Measurements from ENCODE around the gene CCM2. TPM values are rescaled to one million over a fixed set of nuclear protein-coding genes. Genes with fewer than 3 reads are reported as not detected.

Gene CCM2
- total RNA-seq, 1 donor from 2014 or later: 62.0 TPM

DNA sequence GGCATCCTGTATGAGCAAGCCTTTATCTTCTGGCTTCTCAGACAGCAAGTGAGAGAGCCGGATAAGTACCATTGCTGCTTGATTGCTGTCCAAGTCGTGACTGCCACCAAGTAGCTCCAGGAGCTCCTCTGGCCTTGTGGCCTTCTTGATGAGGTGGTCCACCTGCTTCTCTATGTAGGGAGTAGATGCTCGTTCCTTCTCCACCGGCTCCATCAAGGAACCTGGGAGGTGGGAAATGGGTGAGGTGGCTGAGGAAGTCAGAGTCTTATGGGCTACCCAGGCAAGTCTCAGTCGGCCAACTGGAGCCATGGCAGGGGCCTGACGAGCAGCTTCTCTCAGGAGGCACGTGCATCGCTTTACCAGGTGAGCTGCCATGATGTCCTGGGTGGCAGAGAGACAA is 108.9 kb downstream of the CCM2 start:
- FAIRE-seq: no peak
- H3K4me1 Mint-ChIP-seq (ENCODE audit: low read depth, unreplicated experiment): peaks cover 19% of the 10 kb centered on the region
- TF ChIP-seq, protein P1, sequence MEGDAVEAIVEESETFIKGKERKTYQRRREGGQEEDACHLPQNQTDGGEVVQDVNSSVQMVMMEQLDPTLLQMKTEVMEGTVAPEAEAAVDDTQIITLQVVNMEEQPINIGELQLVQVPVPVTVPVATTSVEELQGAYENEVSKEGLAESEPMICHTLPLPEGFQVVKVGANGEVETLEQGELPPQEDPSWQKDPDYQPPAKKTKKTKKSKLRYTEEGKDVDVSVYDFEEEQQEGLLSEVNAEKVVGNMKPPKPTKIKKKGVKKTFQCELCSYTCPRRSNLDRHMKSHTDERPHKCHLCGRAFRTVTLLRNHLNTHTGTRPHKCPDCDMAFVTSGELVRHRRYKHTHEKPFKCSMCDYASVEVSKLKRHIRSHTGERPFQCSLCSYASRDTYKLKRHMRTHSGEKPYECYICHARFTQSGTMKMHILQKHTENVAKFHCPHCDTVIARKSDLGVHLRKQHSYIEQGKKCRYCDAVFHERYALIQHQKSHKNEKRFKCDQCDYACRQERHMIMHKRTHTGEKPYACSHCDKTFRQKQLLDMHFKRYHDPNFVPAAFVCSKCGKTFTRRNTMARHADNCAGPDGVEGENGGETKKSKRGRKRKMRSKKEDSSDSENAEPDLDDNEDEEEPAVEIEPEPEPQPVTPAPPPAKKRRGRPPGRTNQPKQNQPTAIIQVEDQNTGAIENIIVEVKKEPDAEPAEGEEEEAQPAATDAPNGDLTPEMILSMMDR (IDR thresholded peaks at IDR 0.05; ENCODE audit: insufficient read depth, low read depth, low read length): no peak
- no peak for TF ChIP-seq EZH2 (IDR thresholded peaks at IDR 0.05; ENCODE audit: insufficient read depth, low read length)
- H3K27ac Mint-ChIP-seq (ENCODE audit: unreplicated experiment): no peak overlapping the region
- Histone ChIP-seq H3K79me2 (ENCODE audit: insufficient read depth, low read length) (peaks cover 77% of the 10 kb centered on the region), H2AFZ (ENCODE audit: low read depth, low read length) (no peak overlapping the region), H3K36me3 (ENCODE audit: insufficient read depth, low read length) (peaks cover 35% of the 10 kb centered on the region), H3K27me3 (ENCODE audit: insufficient read depth, low read length) (peaks cover 3% of the 10 kb centered on the region), H3K27ac (ENCODE audit: low read depth, low read length) (no peak overlapping the region), H4K20me1 (ENCODE audit: insufficient read depth, low read length) (peaks cover 56% of the 10 kb centered on the region), H3K4me2 (ENCODE audit: low read length) (no peak overlapping the region), H3K4me1 (ENCODE audit: insufficient read depth, low read length) (peaks cover 11% of the 10 kb centered on the region), H3K9me3 (ENCODE audit: insufficient read depth, low read depth, low read length) (no peaks in the 10 kb centered on the region), H3K4me3 (ENCODE audit: insufficient read depth, low read depth, low read length) (no peak overlapping the region), H3K9ac (ENCODE audit: low read length) (no peak overlapping the region)
- no peaks in the 10 kb centered on the region for H3K9me3 Mint-ChIP-seq (ENCODE audit: unreplicated experiment)
- no peak for DNase-seq (ENCODE audit: low read depth)
- H3K36me3 Mint-ChIP-seq (ENCODE audit: low read depth, unreplicated experiment): no peaks in the 10 kb centered on the region
- H3K27me3 Mint-ChIP-seq (ENCODE audit: low read depth, unreplicated experiment): peaks cover under 1% of the 10 kb centered on the region
- no peak overlapping the region for H3K4me3 Mint-ChIP-seq (ENCODE audit: unreplicated experiment)

DNA sequence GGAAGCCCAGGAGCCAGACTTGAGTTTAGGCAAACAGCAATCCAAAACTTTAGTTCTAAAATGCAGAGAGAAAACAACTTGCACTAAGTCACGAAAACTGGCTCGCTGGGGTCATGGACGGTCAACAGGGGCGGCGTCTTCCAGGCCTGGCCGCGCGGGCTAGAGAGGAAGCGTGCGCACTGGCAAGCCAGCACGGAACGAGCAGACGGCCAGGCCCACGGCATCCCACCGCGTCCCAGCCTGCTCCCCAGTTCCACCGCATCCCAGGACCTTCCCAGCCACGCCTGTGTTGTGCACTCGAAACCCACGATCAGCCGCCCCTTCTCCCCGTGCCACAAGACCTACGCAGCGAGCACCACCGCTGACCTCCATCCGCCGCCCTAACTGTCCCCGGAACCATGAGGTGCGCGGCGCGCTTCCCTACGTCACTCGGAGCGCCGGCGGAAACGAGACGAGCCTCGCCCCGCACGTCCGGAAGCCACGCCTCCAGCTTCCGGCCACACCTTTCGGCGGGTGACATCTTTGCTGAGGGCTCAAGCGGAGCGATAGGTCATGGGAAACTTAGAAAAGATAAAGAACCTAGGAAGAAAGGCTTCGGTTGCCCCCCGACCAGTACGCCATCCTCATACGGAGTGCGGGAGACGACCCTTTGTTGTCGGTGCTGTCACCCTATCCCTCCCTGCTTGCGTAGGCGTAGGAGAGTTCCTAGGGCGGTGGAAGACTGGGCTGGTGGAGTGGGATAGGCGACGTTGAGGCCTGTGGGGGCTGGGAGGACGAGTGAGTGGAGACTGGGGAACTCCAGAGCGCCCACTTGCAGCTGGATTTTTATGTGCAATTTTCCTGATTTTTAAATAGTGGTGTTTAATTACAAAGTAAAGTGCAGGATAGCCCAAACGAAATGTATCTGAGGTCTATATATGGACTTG is 111.6 kb downstream of the CCM2 start, which contains the start of gene TBRG4:
Gene TBRG4, minus strand, starts transcription at position 400 of the 926 bp plus-strand sequence. CDS start 2,460 bp downstream, outside the sequence.
- Mint-ChIP-seq H3K27me3 (ENCODE audit: low read depth, unreplicated experiment) (peaks cover 17% of the 10 kb centered on the region), H3K4me3 (ENCODE audit: unreplicated experiment) (peak within 1 kb of the TSS; percentile 97), H3K4me1 (ENCODE audit: low read depth, unreplicated experiment) (peaks cover 19% of the 10 kb centered on the region), H3K9me3 (ENCODE audit: unreplicated experiment) (no peaks in the 10 kb centered on the region), H3K36me3 (ENCODE audit: low read depth, unreplicated experiment) (no peaks in the 10 kb centered on the region), H3K27ac (ENCODE audit: unreplicated experiment) (peak within 1 kb of the TSS; percentile 99)
- no peak for FAIRE-seq
- Histone ChIP-seq H3K9ac (ENCODE audit: low read length) (peak within 1 kb of the TSS; percentile 87), H2AFZ (ENCODE audit: low read depth, low read length) (peak within 1 kb of the TSS; percentile 92), H3K9me3 (ENCODE audit: insufficient read depth, low read depth, low read length) (no peaks in the 10 kb centered on the region), H3K4me1 (ENCODE audit: insufficient read depth, low read length) (peaks cover 11% of the 10 kb centered on the region), H3K4me2 (ENCODE audit: low read length) (peak within 1 kb of the TSS; percentile 85), H3K79me2 (ENCODE audit: insufficient read depth, low read length) (peaks cover 50% of the 10 kb centered on the region), H3K27me3 (ENCODE audit: insufficient read depth, low read length) (peaks cover 10% of the 10 kb centered on the region), H4K20me1 (ENCODE audit: insufficient read depth, low read length) (peaks cover 29% of the 10 kb centered on the region), H3K4me3 (ENCODE audit: insufficient read depth, low read depth, low read length) (peak within 1 kb of the TSS; percentile 72), H3K36me3 (ENCODE audit: insufficient read depth, low read length) (peaks cover 23% of the 10 kb centered on the region), H3K27ac (ENCODE audit: low read depth, low read length) (peak within 1 kb of the TSS; percentile 94)
- TF ChIP-seq EZH2 (IDR thresholded peaks at IDR 0.05; ENCODE audit: insufficient read depth, low read length): no peak
- TF ChIP-seq, protein P1 (IDR thresholded peaks at IDR 0.05; ENCODE audit: insufficient read depth, low read depth, low read length): peak; percentile 12
- peak; percentile 85 for DNase-seq (ENCODE audit: low read depth)

All from astrocyte (in vitro differentiated cells and primary cell).